Neuron (in vitro differentiated cells): ENCODE results near the gene ARHGAP25.

Source experiments
- H2AFZ ChIP-seq: one replicate; pipeline ENCODE4 v1.6.1; 2013; ENCODE audit warnings: low read depth, mild to moderate bottlenecking, inconsistent platforms, low read length, moderate library complexity
- H3K27me3 ChIP-seq: one replicate; pipeline ENCODE4 v1.6.1; 2013; ENCODE audit warnings: low read length; ENCODE audit not compliant: insufficient read depth
- H3K36me3 ChIP-seq: one replicate; pipeline ENCODE4 v1.6.1; 2013; ENCODE audit warnings: low read length; ENCODE audit not compliant: insufficient read depth
- H3K4me1 ChIP-seq: one replicate; pipeline ENCODE4 v1.6.1; 2013; ENCODE audit warnings: low read length; ENCODE audit not compliant: insufficient read depth
- H3K4me3 ChIP-seq: 2 replicates; pipeline ENCODE4 v1.5.1; 2013; ENCODE audit warnings: mild to moderate bottlenecking, low read length, moderate library complexity
- H3K9me3 ChIP-seq: one replicate; pipeline ENCODE4 v1.6.1; 2013; ENCODE audit warnings: low read length

Gene ARHGAP25

DNA sequence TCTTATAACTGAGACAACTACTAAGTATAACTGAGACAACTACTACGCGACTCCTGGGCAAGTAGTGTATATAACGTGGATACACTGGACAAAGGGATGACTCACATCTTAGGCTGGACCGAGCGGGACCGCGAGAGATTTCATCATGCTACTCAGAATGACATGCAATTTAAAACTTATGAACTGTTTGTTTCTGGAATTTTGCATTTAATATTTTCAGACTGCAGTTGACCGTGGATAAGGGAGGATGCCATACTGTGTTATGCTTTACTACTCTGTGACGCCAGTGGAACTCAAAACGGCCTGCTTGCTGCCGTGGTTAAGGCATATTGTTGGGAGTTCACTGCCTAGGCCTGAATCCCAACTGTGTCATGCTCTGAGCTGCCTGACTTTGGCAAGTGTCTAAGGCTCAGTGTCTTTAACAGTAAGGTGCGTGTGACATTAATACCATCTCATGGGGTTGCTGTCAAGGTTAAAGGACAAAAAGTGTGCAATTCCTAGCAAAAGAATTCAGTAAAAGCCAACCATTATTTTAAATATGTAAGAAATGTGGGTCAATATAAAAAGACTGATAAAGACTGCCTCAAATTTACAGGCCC lies 72.0 kb downstream of the ARHGAP25 start:
- no peaks in the 10 kb centered on the region for H3K9me3 ChIP-seq
- H3K4me3 ChIP-seq, result no peak overlapping the region
- no peaks in the 10 kb centered on the region for H3K4me1 ChIP-seq
- no peaks in the 10 kb centered on the region for H3K36me3 ChIP-seq
- no peak overlapping the region for H2AFZ ChIP-seq
- peaks cover 2% of the 10 kb centered on the region for H3K27me3 ChIP-seq

- H3K4me3 ChIP-seq, result no peak overlapping the region
- H3K4me1 ChIP-seq, result no peaks in the 10 kb centered on the region
Observed at GRCh38 chr2:68807821-68808266, 73.2 kb downstream of the ARHGAP25 start.

GRCh38 chr2:68809324-68810240 lies 75.0 kb downstream of the ARHGAP25 start:
- H3K27me3 ChIP-seq, result peaks cover 2% of the 10 kb centered on the region
- H2AFZ ChIP-seq, result no peak overlapping the region
- no peaks in the 10 kb centered on the region for H3K4me1 ChIP-seq
- no peak overlapping the region for H3K4me3 ChIP-seq
- no peaks in the 10 kb centered on the region for H3K9me3 ChIP-seq
- no peaks in the 10 kb centered on the region for H3K36me3 ChIP-seq

More at GRCh38 chr2:68807821-68808266, 73.2 kb downstream of the ARHGAP25 start:
- Histone ChIP-seq H3K27me3 (peaks cover 2% of the 10 kb centered on the region), H3K36me3 (no peaks in the 10 kb centered on the region), H2AFZ (no peak overlapping the region), H3K9me3 (no peaks in the 10 kb centered on the region)

DNA sequence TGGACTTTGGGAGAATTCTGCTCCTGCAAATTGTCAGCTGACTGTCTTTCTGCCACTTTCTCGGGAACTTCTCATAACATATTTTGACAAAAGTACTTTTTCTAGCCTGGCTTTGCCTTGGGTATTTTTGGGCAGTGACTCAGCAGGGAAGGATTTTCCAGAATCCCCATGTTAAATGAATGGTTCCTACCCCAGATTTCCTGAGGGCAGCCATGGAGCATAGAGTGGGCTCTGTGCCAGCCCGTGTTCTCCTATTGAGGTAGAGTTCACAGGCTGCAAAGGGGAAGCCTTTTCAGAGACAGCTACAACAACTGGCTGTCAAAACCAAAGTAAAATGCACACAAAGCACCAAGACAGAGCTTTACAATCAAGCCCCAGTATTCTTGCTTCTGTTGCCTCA lies 76.8 kb downstream of the ARHGAP25 start:
- Histone ChIP-seq H3K4me3 (no peak overlapping the region), H3K27me3 (peaks cover 2% of the 10 kb centered on the region), H3K9me3 (no peaks in the 10 kb centered on the region), H3K4me1 (no peaks in the 10 kb centered on the region), H2AFZ (no peak overlapping the region), H3K36me3 (no peaks in the 10 kb centered on the region)

DNA sequence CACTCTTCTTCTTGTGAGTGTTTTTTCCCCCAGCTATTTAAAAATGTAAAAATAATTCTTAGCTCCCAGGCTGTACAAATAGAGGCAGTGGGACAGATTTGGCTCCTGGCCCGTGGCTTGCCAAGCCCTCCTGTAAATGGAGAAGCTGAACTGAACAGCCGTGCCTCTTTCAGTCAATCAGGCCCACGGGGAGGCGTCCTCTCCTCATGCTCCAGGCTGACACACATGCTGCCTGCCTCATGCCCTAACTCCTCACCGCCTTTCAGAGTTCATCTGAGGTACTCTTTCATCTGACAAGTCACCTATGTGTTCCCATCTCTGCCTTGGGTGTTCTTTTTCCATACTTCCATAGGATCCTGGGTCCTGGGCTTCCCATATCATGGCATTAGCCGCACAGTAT lies 77.6 kb downstream of the ARHGAP25 start:
- Histone ChIP-seq H3K4me3 (no peak overlapping the region), H3K4me1 (no peaks in the 10 kb centered on the region), H3K36me3 (no peaks in the 10 kb centered on the region), H3K9me3 (no peaks in the 10 kb centered on the region), H3K27me3 (peaks cover 2% of the 10 kb centered on the region), H2AFZ (no peak overlapping the region)

DNA sequence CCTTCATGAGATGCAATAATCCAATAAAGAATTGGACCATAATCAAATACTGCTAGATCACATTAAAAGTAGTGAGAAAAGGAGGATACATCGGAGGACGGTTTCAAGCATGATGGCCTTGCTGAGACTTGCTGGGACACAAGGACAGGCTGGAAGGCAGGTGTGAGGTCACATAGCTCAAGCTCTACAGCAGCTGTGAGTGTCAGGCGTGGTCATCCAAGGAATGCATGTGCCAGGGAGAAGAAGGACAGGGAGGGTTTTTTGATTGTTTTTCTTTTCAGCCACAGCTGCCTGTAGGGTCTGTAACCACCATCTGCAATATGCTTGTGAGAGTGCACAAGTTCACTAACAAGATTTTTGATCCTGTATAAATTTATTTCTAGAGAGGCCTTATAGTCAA lies 79.0 kb downstream of the ARHGAP25 start:
- no peaks in the 10 kb centered on the region for H3K36me3 ChIP-seq
- H2AFZ ChIP-seq, result no peak overlapping the region
- no peaks in the 10 kb centered on the region for H3K9me3 ChIP-seq
- H3K4me1 ChIP-seq, result no peaks in the 10 kb centered on the region
- peaks cover 2% of the 10 kb centered on the region for H3K27me3 ChIP-seq
- no peak overlapping the region for H3K4me3 ChIP-seq

- no peaks in the 10 kb centered on the region for H3K36me3 ChIP-seq
- no peaks in the 10 kb centered on the region for H3K4me1 ChIP-seq
- no peaks in the 10 kb centered on the region for H3K9me3 ChIP-seq
- H3K27me3 ChIP-seq, result no peaks in the 10 kb centered on the region
- H2AFZ ChIP-seq, result no peak overlapping the region
- H3K4me3 ChIP-seq, result no peak overlapping the region
Observed at GRCh38 chr2:68817306-68817705, 82.7 kb downstream of the ARHGAP25 start.

GRCh38 chr2:68819556-68819955 lies 84.9 kb downstream of the ARHGAP25 start:
- Histone ChIP-seq H3K27me3 (no peaks in the 10 kb centered on the region), H3K4me3 (no peak overlapping the region), H3K9me3 (no peaks in the 10 kb centered on the region), H3K4me1 (no peaks in the 10 kb centered on the region), H2AFZ (no peak overlapping the region), H3K36me3 (no peaks in the 10 kb centered on the region)

- no peaks in the 10 kb centered on the region for H3K27me3 ChIP-seq
- H3K4me3 ChIP-seq, result no peak overlapping the region
- H2AFZ ChIP-seq, result no peak overlapping the region
- H3K9me3 ChIP-seq, result no peaks in the 10 kb centered on the region
- H3K4me1 ChIP-seq, result no peaks in the 10 kb centered on the region
- H3K36me3 ChIP-seq, result no peaks in the 10 kb centered on the region
Observed at GRCh38 chr2:68822207-68822872, 87.7 kb downstream of the ARHGAP25 start.

GRCh38 chr2:68824831-68825230 lies 90.2 kb downstream of the ARHGAP25 start:
- Histone ChIP-seq H3K27me3 (no peaks in the 10 kb centered on the region), H3K4me3 (no peak overlapping the region), H2AFZ (no peak overlapping the region), H3K4me1 (no peaks in the 10 kb centered on the region), H3K9me3 (no peaks in the 10 kb centered on the region), H3K36me3 (no peaks in the 10 kb centered on the region)

DNA sequence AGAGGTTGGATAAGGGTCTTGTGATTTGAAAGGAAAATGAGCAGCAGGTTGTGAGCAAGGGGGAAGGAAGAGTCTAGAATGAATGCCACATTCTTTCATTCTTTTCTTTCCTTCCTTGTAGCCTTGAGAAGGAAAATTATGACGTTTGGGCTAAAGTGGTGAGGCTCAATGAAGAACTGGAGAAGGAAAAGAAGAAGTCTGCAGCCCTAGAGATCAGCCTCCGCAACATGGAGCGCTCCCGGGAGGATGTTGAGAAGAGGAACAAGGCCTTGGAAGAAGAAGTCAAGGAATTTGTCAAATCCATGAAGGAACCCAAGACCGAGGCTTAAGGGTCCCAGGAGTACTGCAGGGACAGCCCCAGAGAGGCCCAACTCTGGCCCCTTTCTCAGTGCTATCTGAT lies 91.3 kb downstream of the ARHGAP25 start:
- Histone ChIP-seq H2AFZ (no peak overlapping the region), H3K27me3 (no peaks in the 10 kb centered on the region), H3K4me1 (no peaks in the 10 kb centered on the region), H3K9me3 (no peaks in the 10 kb centered on the region), H3K4me3 (no peak overlapping the region), H3K36me3 (no peaks in the 10 kb centered on the region)

GRCh38 chr2:68827666-68828065 lies 93.1 kb downstream of the ARHGAP25 start:
- H3K4me1 ChIP-seq, result no peaks in the 10 kb centered on the region
- no peaks in the 10 kb centered on the region for H3K36me3 ChIP-seq
- H3K27me3 ChIP-seq, result no peaks in the 10 kb centered on the region
- no peak overlapping the region for H3K4me3 ChIP-seq
- H3K9me3 ChIP-seq, result no peaks in the 10 kb centered on the region
- H2AFZ ChIP-seq, result no peak overlapping the region
